H9 (cell line): ENCODE results near the gene ZNF653. TPM values are rescaled to one million over a fixed set of nuclear protein-coding genes. Genes with fewer than 3 reads are reported as not detected.

Source experiments
- DNase-seq: peaks from one replicate; pipeline ENCODE4 v3.0.0-alpha.2; 2017
- H2AFZ ChIP-seq: one replicate; pipeline ENCODE4 v1.6.1; 2013; ENCODE audit warnings: mild to moderate bottlenecking, low read length, control low read depth, moderate library complexity
- H2AK5ac ChIP-seq: 2 replicates; pipeline ENCODE4 v1.6.1; 2013; ENCODE audit warnings: low read length, control low read depth, mixed read lengths; ENCODE audit not compliant: insufficient read length
- H2BK120ac ChIP-seq: one replicate; pipeline ENCODE4 v1.6.1; 2013; ENCODE audit warnings: low read depth, mild to moderate bottlenecking, low read length, control low read depth, inconsistent platforms; ENCODE audit not compliant: poor library complexity, severe bottlenecking
- H2BK12ac ChIP-seq: 2 replicates; pipeline ENCODE4 v1.6.1; 2013; ENCODE audit warnings: low read length, control low read depth, mixed read lengths, low read depth; ENCODE audit not compliant: insufficient read length
- H2BK15ac ChIP-seq: 2 replicates; pipeline ENCODE4 v1.6.1; 2013; ENCODE audit warnings: low read depth, low read length, control low read depth
- H2BK20ac ChIP-seq: one replicate; pipeline ENCODE4 v1.6.1; 2013; ENCODE audit warnings: low read depth, mild to moderate bottlenecking, low read length, control low read depth, inconsistent platforms; ENCODE audit not compliant: poor library complexity, severe bottlenecking
- H2BK5ac ChIP-seq: 2 replicates; pipeline ENCODE4 v1.6.1; 2013; ENCODE audit warnings: low read length, control low read depth, mixed read lengths; ENCODE audit not compliant: insufficient read length
- H3K14ac ChIP-seq: 2 replicates; pipeline ENCODE4 v1.6.1; 2013; ENCODE audit warnings: low read length, control low read depth; ENCODE audit not compliant: insufficient read depth
- H3K18ac ChIP-seq: 2 replicates; pipeline ENCODE4 v1.6.1; 2013; ENCODE audit warnings: low read depth, mild to moderate bottlenecking, mixed read lengths, low read length, control low read depth; ENCODE audit not compliant: insufficient read length
- H3K23ac ChIP-seq: 2 replicates; pipeline ENCODE4 v1.6.1; 2013; ENCODE audit warnings: low read length, control low read depth, mixed read lengths, low read depth; ENCODE audit not compliant: insufficient read length
- H3K23me2 ChIP-seq: 2 replicates; pipeline ENCODE4 v1.6.1; 2013; ENCODE audit warnings: low read depth, mild to moderate bottlenecking, mixed read lengths, low read length, control low read depth; ENCODE audit not compliant: insufficient read length, poor library complexity, severe bottlenecking
- H3K27ac ChIP-seq: 2 replicates; pipeline ENCODE4 v1.5.1; 2013; ENCODE audit warnings: low read length, control low read depth, mixed read lengths, low read depth; ENCODE audit not compliant: insufficient read length
- H3K27me3 ChIP-seq: 2 replicates; pipeline ENCODE4 v1.6.1; 2013; ENCODE audit warnings: low read length, control low read depth, inconsistent platforms; ENCODE audit not compliant: insufficient read depth
- H3K4ac ChIP-seq: 2 replicates; pipeline ENCODE4 v1.6.1; 2013; ENCODE audit warnings: low read depth, mild to moderate bottlenecking, control low read depth, inconsistent platforms, low read length, moderate library complexity
- H3K4me1 ChIP-seq: 2 replicates; pipeline ENCODE4 v1.6.1; 2013; ENCODE audit warnings: low read length, control low read depth, inconsistent platforms; ENCODE audit not compliant: insufficient read depth
- H3K4me2 ChIP-seq: 2 replicates; pipeline ENCODE4 v1.6.1; 2013; ENCODE audit warnings: low read length, control low read depth, mixed read lengths; ENCODE audit not compliant: insufficient read length, insufficient read depth
- H3K56ac ChIP-seq: 2 replicates; pipeline ENCODE4 v1.6.1; 2013; ENCODE audit warnings: low read depth, mild to moderate bottlenecking, mixed read lengths, low read length, control low read depth; ENCODE audit not compliant: insufficient read length
- H3K79me1 ChIP-seq: 2 replicates; pipeline ENCODE4 v1.6.1; 2013; ENCODE audit warnings: low read depth, mild to moderate bottlenecking, moderate library complexity, low read length, control low read depth, inconsistent platforms; ENCODE audit not compliant: insufficient read depth, poor library complexity, severe bottlenecking
- H3K79me2 ChIP-seq: 2 replicates; pipeline ENCODE4 v1.6.1; 2013; ENCODE audit warnings: low read length, control low read depth, inconsistent platforms; ENCODE audit not compliant: insufficient read depth
- H3K9ac ChIP-seq: 2 replicates; pipeline ENCODE4 v1.6.1; 2013; ENCODE audit warnings: low read length, control low read depth, mixed read lengths; ENCODE audit not compliant: insufficient read length; ENCODE audit errors: extremely low read depth
- H3K9me3 ChIP-seq: one replicate; pipeline ENCODE4 v1.6.1; 2013; ENCODE audit warnings: low read depth, low read length, inconsistent platforms; ENCODE audit not compliant: control insufficient read depth
- H3T11ph ChIP-seq: one replicate; pipeline ENCODE4 v1.6.1; 2013; ENCODE audit warnings: mild to moderate bottlenecking, low read length, control low read depth, inconsistent platforms
- H4K20me1 ChIP-seq: one replicate; pipeline ENCODE4 v1.6.1; 2013; ENCODE audit not compliant: control insufficient read depth, insufficient read length, insufficient read depth
- H4K5ac ChIP-seq: 2 replicates; pipeline ENCODE4 v1.6.1; 2013; ENCODE audit warnings: low read depth, mild to moderate bottlenecking, mixed read lengths, low read length, control low read depth; ENCODE audit not compliant: insufficient read length
- H4K8ac ChIP-seq: replicated peaks from 2 replicates; pipeline ENCODE4 v1.6.1; 2013; ENCODE audit warnings: low read length, control low read depth, mixed read lengths, low read depth; ENCODE audit not compliant: insufficient read length
- H4K91ac ChIP-seq: 2 replicates; pipeline ENCODE4 v1.6.1; 2013; ENCODE audit warnings: low read depth, mild to moderate bottlenecking, moderate library complexity, mixed read lengths, low read length, control low read depth; ENCODE audit not compliant: insufficient read length
- H3K27ac Mint-ChIP-seq, 3 experiments: 2 replicates in 2 of 3; 3 replicates in 1 of 3; pipeline ENCODE4 v1.8.0; 2020 to 2021; ENCODE audit warnings: mixed read lengths in 3 of 3, mild to moderate bottlenecking in 1 of 3, moderate library complexity in 1 of 3
- H3K27me3 Mint-ChIP-seq: 2 replicates; pipeline ENCODE4 v1.8.0; 2021; ENCODE audit warnings: low read depth, mild to moderate bottlenecking, moderate library complexity, mixed read lengths
- H3K36me3 Mint-ChIP-seq, 3 experiments: 2 replicates in 2 of 3; 3 replicates in 1 of 3; pipeline ENCODE4 v1.8.0; 2020 to 2021; ENCODE audit warnings: low read depth in 3 of 3, mixed read lengths in 3 of 3; ENCODE audit not compliant: insufficient read depth in 1 of 3
- H3K4me1 Mint-ChIP-seq, 2 experiments: 2 replicates each; pipeline ENCODE4 v1.8.0; 2020; ENCODE audit warnings: mixed read lengths in 2 of 2
- H3K4me3 Mint-ChIP-seq, 2 experiments: 2 replicates in 1 of 2; 3 replicates in 1 of 2; pipeline ENCODE4 v1.8.0; 2020 to 2021; ENCODE audit warnings: mild to moderate bottlenecking in 2 of 2, mixed read lengths in 2 of 2, moderate library complexity in 1 of 2
- H3K9me3 Mint-ChIP-seq, 2 experiments: 2 replicates in 1 of 2; 3 replicates in 1 of 2; pipeline ENCODE4 v1.8.0; 2020; ENCODE audit warnings: mild to moderate bottlenecking in 2 of 2, mixed read lengths in 2 of 2, moderate library complexity in 1 of 2
- WGBS: extraction: QIAGEN DNeasy Blood & Tissue Kit; methylation state at CpG from one replicate; pipeline ENCODE4 v1.1.7; 2013; ENCODE audit warnings: missing lambda C conversion rate, low lambda C conversion rate, mixed read lengths; ENCODE audit not compliant: insufficient read length; ENCODE audit errors: extremely low coverage; 5-methylcytosine and 5-hydroxymethylcytosine counted together
- total RNA-seq: library from RNA; stranded (reverse); gene quantifications from 2 replicates; pipeline ENCODE4 v1.2.1, GENCODE V29; 2021
- TF ChIP-seq, protein P1 (sequence below): fragments of 200-600 bp; sonication (generic); conservative IDR thresholded peaks from 3 replicates; pipeline ENCODE4 v1.8.0; 2021; ENCODE audit warnings: antibody characterized with exemption, mild to moderate bottlenecking

The ZNF653 gene
- total RNA-seq, 1 experiment from 2014 or later: 11.6 TPM

DNA sequence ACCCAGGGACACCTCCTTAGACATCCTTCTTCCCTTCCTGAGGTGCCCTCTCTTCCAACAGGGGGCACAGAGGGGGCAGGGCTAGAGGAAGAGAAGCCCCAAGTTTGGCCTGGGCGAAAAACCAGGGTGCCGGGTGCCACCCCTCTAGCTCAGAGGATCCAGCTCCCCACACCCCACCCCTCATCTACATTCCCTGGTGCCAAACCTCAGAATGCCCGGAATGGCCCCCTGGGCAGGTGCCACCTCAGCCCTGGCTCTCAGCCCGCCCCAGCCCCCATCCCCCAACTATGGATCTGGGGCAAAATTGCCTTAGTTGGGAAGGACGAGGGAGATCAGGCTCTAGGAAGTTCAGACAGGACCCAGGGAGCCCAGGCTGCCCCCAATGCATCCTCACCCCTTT, 35.0 kb upstream of the ZNF653 start:
- no peak overlapping the region for H3K9ac ChIP-seq
- H3T11ph ChIP-seq: no peak overlapping the region
- no peak overlapping the region for H3K4me2 ChIP-seq
- H2AFZ ChIP-seq: no peak overlapping the region
- H3K27me3 ChIP-seq: no peaks in the 10 kb centered on the region
- no peaks in the 10 kb centered on the region; a peak in 1 of 5 replicates for H3K9me3 Mint-ChIP-seq
- no peak overlapping the region for H3K23ac ChIP-seq
- H3K23me2 ChIP-seq: peaks cover 9% of the 10 kb centered on the region
- no peaks in the 10 kb centered on the region for H3K9me3 ChIP-seq
- peaks cover 11 to 20% of the 10 kb centered on the region in 2 experiments for H3K4me1 Mint-ChIP-seq
- no CpG with 5 or more reads among the region's 5 CpGs for WGBS
- H3K27ac ChIP-seq: no peak overlapping the region
- H2AK5ac ChIP-seq: no peak overlapping the region
- no peak overlapping the region for H3K56ac ChIP-seq
- no peak overlapping the region for H3K14ac ChIP-seq
- H3K18ac ChIP-seq: peak overlapping the region; percentile 0
- no peaks in the 10 kb centered on the region for H3K79me1 ChIP-seq
- H4K5ac ChIP-seq: no peak overlapping the region
- H2BK120ac ChIP-seq: no peak overlapping the region
- TF ChIP-seq, protein P1, sequence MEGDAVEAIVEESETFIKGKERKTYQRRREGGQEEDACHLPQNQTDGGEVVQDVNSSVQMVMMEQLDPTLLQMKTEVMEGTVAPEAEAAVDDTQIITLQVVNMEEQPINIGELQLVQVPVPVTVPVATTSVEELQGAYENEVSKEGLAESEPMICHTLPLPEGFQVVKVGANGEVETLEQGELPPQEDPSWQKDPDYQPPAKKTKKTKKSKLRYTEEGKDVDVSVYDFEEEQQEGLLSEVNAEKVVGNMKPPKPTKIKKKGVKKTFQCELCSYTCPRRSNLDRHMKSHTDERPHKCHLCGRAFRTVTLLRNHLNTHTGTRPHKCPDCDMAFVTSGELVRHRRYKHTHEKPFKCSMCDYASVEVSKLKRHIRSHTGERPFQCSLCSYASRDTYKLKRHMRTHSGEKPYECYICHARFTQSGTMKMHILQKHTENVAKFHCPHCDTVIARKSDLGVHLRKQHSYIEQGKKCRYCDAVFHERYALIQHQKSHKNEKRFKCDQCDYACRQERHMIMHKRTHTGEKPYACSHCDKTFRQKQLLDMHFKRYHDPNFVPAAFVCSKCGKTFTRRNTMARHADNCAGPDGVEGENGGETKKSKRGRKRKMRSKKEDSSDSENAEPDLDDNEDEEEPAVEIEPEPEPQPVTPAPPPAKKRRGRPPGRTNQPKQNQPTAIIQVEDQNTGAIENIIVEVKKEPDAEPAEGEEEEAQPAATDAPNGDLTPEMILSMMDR: no peak
- DNase-seq: no peak
- 0 out of 2 replicates have a peak overlapping the region, but pooled peaks have one; percentile 47 for H3K4ac ChIP-seq
- no peak overlapping the region for H4K8ac ChIP-seq
- H2BK20ac ChIP-seq: no peak overlapping the region
- H3K4me3 Mint-ChIP-seq: peak overlapping the region; percentile 27 to 65; a peak in 2 of 5 replicates
- H3K36me3 Mint-ChIP-seq: no peaks in the 10 kb centered on the region
- H3K27me3 Mint-ChIP-seq: peaks cover 2% of the 10 kb centered on the region
- no peak overlapping the region; a peak in 1 of 7 replicates for H3K27ac Mint-ChIP-seq
- H2BK12ac ChIP-seq: no peak overlapping the region
- H4K91ac ChIP-seq: no peak overlapping the region
- no peak overlapping the region for H2BK5ac ChIP-seq
- no peaks in the 10 kb centered on the region for H3K79me2 ChIP-seq
- H2BK15ac ChIP-seq: no peak overlapping the region
- H3K4me1 ChIP-seq: peaks cover 4% of the 10 kb centered on the region; the same call in 1 of the 2 replicates
- no peaks in the 10 kb centered on the region for H4K20me1 ChIP-seq
